ENCODE measurements around the gene AZU1. TPM values are rescaled to one million over a fixed set of nuclear protein-coding genes. Genes with fewer than 3 reads are reported as not detected.

AZU1 gene
- total and polyA plus RNA-seq, 2 of the 8 experiments (the other 6 are each of a cell fraction or from before 2014, with no cell fraction given), result 0.80 to 1.3 TPM

DNA sequence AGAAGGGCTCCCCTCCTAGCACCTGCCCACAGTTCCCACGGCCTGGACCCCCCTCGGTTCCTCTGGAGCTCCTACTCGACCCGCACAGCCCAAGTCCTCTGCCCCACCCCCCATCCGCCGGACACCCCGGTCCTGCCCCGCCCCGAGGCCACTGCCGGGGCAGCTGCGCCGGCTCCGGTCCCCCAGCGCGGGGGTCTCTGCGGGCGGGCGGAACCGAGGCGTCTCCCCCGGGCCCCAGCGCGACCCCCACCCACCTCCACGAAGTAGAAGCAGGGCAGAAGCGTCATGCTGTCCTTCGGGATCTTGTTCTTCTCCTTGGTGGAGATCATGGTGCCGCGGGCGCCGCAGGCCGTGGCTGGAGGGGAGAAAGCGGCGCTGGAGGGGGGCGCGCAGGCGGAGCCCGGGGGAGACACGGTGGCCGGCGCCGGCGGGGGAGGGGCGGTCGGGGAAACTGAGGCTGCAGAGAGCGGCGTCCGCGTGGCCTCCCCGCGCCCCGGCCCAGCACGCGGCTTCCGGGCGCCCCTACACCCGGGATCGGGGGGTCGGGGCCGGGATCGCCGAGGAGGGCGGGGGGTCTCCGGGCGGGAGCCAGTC, 6.3 kb upstream of the AZU1 start:
- Histone ChIP-seq H4K91ac (replicated peaks; ENCODE audit: insufficient read length, low read length) (peak overlapping the region; percentile 65), H3K4me1 (replicated peaks in 1 of 4; ENCODE audit: control insufficient read depth in 3 of 4, insufficient read depth in 4 of 4, low read length in 3 of 4) (peaks cover 0 to 7% (median 5%) of the 10 kb centered on the region in 4 experiments; a peak in 5 of 7 replicates), H3K4me3 (ENCODE audit: extremely low read depth in 1 of 4, insufficient read depth in 2 of 4, low read depth in 3 of 4, low read length in 4 of 4) (peak overlapping the region; percentile 49 to 95 (median 62)), H3K27me3 (replicated peaks in 1 of 4; ENCODE audit: control insufficient read depth in 3 of 4, extremely low read depth in 1 of 4, insufficient read depth in 3 of 4, low read length in 3 of 4) (no peaks in the 10 kb centered on the region), H2BK5ac (ENCODE audit: low read depth, low read length) (no peak overlapping the region), H3K36me3 (ENCODE audit: control insufficient read depth in 2 of 4, insufficient read depth in 4 of 4, low read length in 3 of 4) (no peaks in the 10 kb centered on the region; a peak in 2 of 8 replicates), H3K23me2 (ENCODE audit: low read depth, low read length) (peaks cover 10% of the 10 kb centered on the region; the same call in 1 of the 2 replicates), H3K4me2 (ENCODE audit: insufficient read depth in 1 of 2, low read depth in 2 of 2, low read length in 2 of 2) (peak overlapping the region; percentile 29 to 57), H3K27ac (ENCODE audit: low read depth, low read length) (no peak overlapping the region), H2AK5ac (ENCODE audit: low read depth, low read length) (no peak overlapping the region), H3K79me2 (ENCODE audit: control insufficient read depth in 1 of 2, insufficient read depth in 2 of 2, low read length in 2 of 2) (peaks cover 0 to 13% of the 10 kb centered on the region in 2 experiments; a peak in 1 of 4 replicates), H3K9me3 (ENCODE audit: insufficient read depth in 2 of 2, low read depth in 1 of 2, low read length in 1 of 2) (no peaks in the 10 kb centered on the region), H3K56ac (replicated peaks; ENCODE audit: insufficient read length, low read depth, low read length) (no peak overlapping the region), H2AFZ (ENCODE audit: low read length) (no peak overlapping the region), H3K18ac (ENCODE audit: extremely low read depth, low read length) (peak overlapping the region; percentile 90), H2BK12ac (ENCODE audit: low read depth, low read length) (no peak overlapping the region), H2BK20ac (ENCODE audit: low read length) (no peak overlapping the region), H4K20me1 (replicated peaks in 1 of 2; ENCODE audit: control insufficient read depth in 1 of 2, insufficient read depth in 2 of 2, low read length in 2 of 2) (peaks cover 0 to 5% of the 10 kb centered on the region in 2 experiments), H3K23ac (ENCODE audit: insufficient read length) (no peak overlapping the region), H3K79me1 (ENCODE audit: low read depth, low read length) (peaks cover 5% of the 10 kb centered on the region; the same call in 1 of the 2 replicates), H4K5ac (ENCODE audit: insufficient read length, low read depth, low read length) (peak overlapping the region; percentile 52), H2BK120ac (replicated peaks; ENCODE audit: low read depth, low read length) (no peak overlapping the region), H3K4ac (replicated peaks; ENCODE audit: insufficient read length, low read depth, low read length) (no peak overlapping the region), H3K14ac (ENCODE audit: insufficient read length) (no peak overlapping the region), H2BK15ac (ENCODE audit: low read length) (no peak overlapping the region), H4K8ac (ENCODE audit: extremely low read depth, insufficient read depth, low read length) (no peak overlapping the region; the same call in 1 of the 2 replicates), H3K9ac (replicated peaks in 1 of 4; ENCODE audit: extremely low read depth in 1 of 4, low read depth in 3 of 4, low read length in 3 of 4) (peak overlapping the region in 3 of 4 experiments; percentile 31 to 59 (median 50); a peak in 4 of 7 replicates)
- DNase-seq (ENCODE audit: low read depth in 1 of 2, low spot score in 2 of 2), result peak in 1 of 2 experiments; percentile 75
- no peak for FAIRE-seq
- ChIA-PET CTCF (ENCODE audit: partially characterized antibody) (no interaction called here), POLR2A (ENCODE audit: partially characterized antibody) (interaction anchor here (1.3 to 12.0 kb wide), 3 partner anchors 9 to 30 kb away, joined by 3 to 277 read pairs (median 4); partner anchors contain the start of gene PTBP1)
- 13% methylated on average over 4 of the region's 64 CpGs; no CpG with 5 or more reads in 1 of the 2 experiments for WGBS, 2 experiments (ENCODE audit: extremely low coverage in 1 of 2, insufficient coverage in 1 of 2, insufficient read length in 1 of 2, insufficient replicate concordance in 2 of 2, low coverage in 1 of 2, low lambda C conversion rate in 2 of 2, missing lambda C conversion rate in 1 of 2)
- TF ChIP-seq SRF (IDR thresholded peaks at IDR 0.05; ENCODE audit: low read depth, low read length), result no peak
- TF ChIP-seq TAF1 (IDR thresholded peaks at IDR 0.05; ENCODE audit: low read depth, low read length), result 0 out of 2 replicates have a peak, but pooled peaks have one; percentile 7
